H9 (cell line): ENCODE measurements around the gene B4GALNT4. TPM values are rescaled to one million over a fixed set of nuclear protein-coding genes. Genes with fewer than 3 reads are reported as not detected.

Experiments
- DNase-seq: peaks from one replicate; pipeline ENCODE4 v3.0.0-alpha.2; 2017
- H2AFZ ChIP-seq: one replicate; pipeline ENCODE4 v1.6.1; 2013; ENCODE audit warnings: mild to moderate bottlenecking, low read length, control low read depth, moderate library complexity
- H2AK5ac ChIP-seq: 2 replicates; pipeline ENCODE4 v1.6.1; 2013; ENCODE audit warnings: low read length, control low read depth, mixed read lengths; ENCODE audit not compliant: insufficient read length
- H2BK120ac ChIP-seq: one replicate; pipeline ENCODE4 v1.6.1; 2013; ENCODE audit warnings: low read depth, mild to moderate bottlenecking, low read length, control low read depth, inconsistent platforms; ENCODE audit not compliant: poor library complexity, severe bottlenecking
- H2BK12ac ChIP-seq: 2 replicates; pipeline ENCODE4 v1.6.1; 2013; ENCODE audit warnings: low read length, control low read depth, mixed read lengths, low read depth; ENCODE audit not compliant: insufficient read length
- H2BK15ac ChIP-seq: 2 replicates; pipeline ENCODE4 v1.6.1; 2013; ENCODE audit warnings: low read depth, low read length, control low read depth
- H2BK20ac ChIP-seq: one replicate; pipeline ENCODE4 v1.6.1; 2013; ENCODE audit warnings: low read depth, mild to moderate bottlenecking, low read length, control low read depth, inconsistent platforms; ENCODE audit not compliant: poor library complexity, severe bottlenecking
- H2BK5ac ChIP-seq: 2 replicates; pipeline ENCODE4 v1.6.1; 2013; ENCODE audit warnings: low read length, control low read depth, mixed read lengths; ENCODE audit not compliant: insufficient read length
- H3K14ac ChIP-seq: 2 replicates; pipeline ENCODE4 v1.6.1; 2013; ENCODE audit warnings: low read length, control low read depth; ENCODE audit not compliant: insufficient read depth
- H3K18ac ChIP-seq: 2 replicates; pipeline ENCODE4 v1.6.1; 2013; ENCODE audit warnings: low read depth, mild to moderate bottlenecking, mixed read lengths, low read length, control low read depth; ENCODE audit not compliant: insufficient read length
- H3K23ac ChIP-seq: 2 replicates; pipeline ENCODE4 v1.6.1; 2013; ENCODE audit warnings: low read length, control low read depth, mixed read lengths, low read depth; ENCODE audit not compliant: insufficient read length
- H3K23me2 ChIP-seq: 2 replicates; pipeline ENCODE4 v1.6.1; 2013; ENCODE audit warnings: low read depth, mild to moderate bottlenecking, mixed read lengths, low read length, control low read depth; ENCODE audit not compliant: insufficient read length, poor library complexity, severe bottlenecking
- H3K27ac ChIP-seq: 2 replicates; pipeline ENCODE4 v1.5.1; 2013; ENCODE audit warnings: low read length, control low read depth, mixed read lengths, low read depth; ENCODE audit not compliant: insufficient read length
- H3K27me3 ChIP-seq: 2 replicates; pipeline ENCODE4 v1.6.1; 2013; ENCODE audit warnings: low read length, control low read depth, inconsistent platforms; ENCODE audit not compliant: insufficient read depth
- H3K4ac ChIP-seq: 2 replicates; pipeline ENCODE4 v1.6.1; 2013; ENCODE audit warnings: low read depth, mild to moderate bottlenecking, control low read depth, inconsistent platforms, low read length, moderate library complexity
- H3K4me1 ChIP-seq: 2 replicates; pipeline ENCODE4 v1.6.1; 2013; ENCODE audit warnings: low read length, control low read depth, inconsistent platforms; ENCODE audit not compliant: insufficient read depth
- H3K4me2 ChIP-seq: 2 replicates; pipeline ENCODE4 v1.6.1; 2013; ENCODE audit warnings: low read length, control low read depth, mixed read lengths; ENCODE audit not compliant: insufficient read length, insufficient read depth
- H3K56ac ChIP-seq: 2 replicates; pipeline ENCODE4 v1.6.1; 2013; ENCODE audit warnings: low read depth, mild to moderate bottlenecking, mixed read lengths, low read length, control low read depth; ENCODE audit not compliant: insufficient read length
- H3K79me1 ChIP-seq: 2 replicates; pipeline ENCODE4 v1.6.1; 2013; ENCODE audit warnings: low read depth, mild to moderate bottlenecking, moderate library complexity, low read length, control low read depth, inconsistent platforms; ENCODE audit not compliant: insufficient read depth, poor library complexity, severe bottlenecking
- H3K79me2 ChIP-seq: 2 replicates; pipeline ENCODE4 v1.6.1; 2013; ENCODE audit warnings: low read length, control low read depth, inconsistent platforms; ENCODE audit not compliant: insufficient read depth
- H3K9ac ChIP-seq: 2 replicates; pipeline ENCODE4 v1.6.1; 2013; ENCODE audit warnings: low read length, control low read depth, mixed read lengths; ENCODE audit not compliant: insufficient read length; ENCODE audit errors: extremely low read depth
- H3K9me3 ChIP-seq: one replicate; pipeline ENCODE4 v1.6.1; 2013; ENCODE audit warnings: low read depth, low read length, inconsistent platforms; ENCODE audit not compliant: control insufficient read depth
- H3T11ph ChIP-seq: one replicate; pipeline ENCODE4 v1.6.1; 2013; ENCODE audit warnings: mild to moderate bottlenecking, low read length, control low read depth, inconsistent platforms
- H4K20me1 ChIP-seq: one replicate; pipeline ENCODE4 v1.6.1; 2013; ENCODE audit not compliant: control insufficient read depth, insufficient read length, insufficient read depth
- H4K5ac ChIP-seq: 2 replicates; pipeline ENCODE4 v1.6.1; 2013; ENCODE audit warnings: low read depth, mild to moderate bottlenecking, mixed read lengths, low read length, control low read depth; ENCODE audit not compliant: insufficient read length
- H4K8ac ChIP-seq: replicated peaks from 2 replicates; pipeline ENCODE4 v1.6.1; 2013; ENCODE audit warnings: low read length, control low read depth, mixed read lengths, low read depth; ENCODE audit not compliant: insufficient read length
- H4K91ac ChIP-seq: 2 replicates; pipeline ENCODE4 v1.6.1; 2013; ENCODE audit warnings: low read depth, mild to moderate bottlenecking, moderate library complexity, mixed read lengths, low read length, control low read depth; ENCODE audit not compliant: insufficient read length
- H3K27ac Mint-ChIP-seq, 3 experiments: 2 replicates in 2 of 3; 3 replicates in 1 of 3; pipeline ENCODE4 v1.8.0; 2020 to 2021; ENCODE audit warnings: mixed read lengths in 3 of 3, mild to moderate bottlenecking in 1 of 3, moderate library complexity in 1 of 3
- H3K27me3 Mint-ChIP-seq: 2 replicates; pipeline ENCODE4 v1.8.0; 2021; ENCODE audit warnings: low read depth, mild to moderate bottlenecking, moderate library complexity, mixed read lengths
- H3K36me3 Mint-ChIP-seq, 3 experiments: 2 replicates in 2 of 3; 3 replicates in 1 of 3; pipeline ENCODE4 v1.8.0; 2020 to 2021; ENCODE audit warnings: low read depth in 3 of 3, mixed read lengths in 3 of 3; ENCODE audit not compliant: insufficient read depth in 1 of 3
- H3K4me1 Mint-ChIP-seq, 2 experiments: 2 replicates each; pipeline ENCODE4 v1.8.0; 2020; ENCODE audit warnings: mixed read lengths in 2 of 2
- H3K4me3 Mint-ChIP-seq, 2 experiments: 2 replicates in 1 of 2; 3 replicates in 1 of 2; pipeline ENCODE4 v1.8.0; 2020 to 2021; ENCODE audit warnings: mild to moderate bottlenecking in 2 of 2, mixed read lengths in 2 of 2, moderate library complexity in 1 of 2
- H3K9me3 Mint-ChIP-seq, 2 experiments: 2 replicates in 1 of 2; 3 replicates in 1 of 2; pipeline ENCODE4 v1.8.0; 2020; ENCODE audit warnings: mild to moderate bottlenecking in 2 of 2, mixed read lengths in 2 of 2, moderate library complexity in 1 of 2
- CTCF ChIP-seq: fragments of 200-600 bp; sonication (generic); conservative IDR thresholded peaks from 3 replicates; pipeline ENCODE4 v1.8.0; 2021; ENCODE audit warnings: antibody characterized with exemption, mild to moderate bottlenecking
- WGBS: extraction: QIAGEN DNeasy Blood & Tissue Kit; methylation state at CpG from one replicate; pipeline ENCODE4 v1.1.7; 2013; ENCODE audit warnings: missing lambda C conversion rate, low lambda C conversion rate, mixed read lengths; ENCODE audit not compliant: insufficient read length; ENCODE audit errors: extremely low coverage; 5-methylcytosine and 5-hydroxymethylcytosine counted together
- total RNA-seq: library from RNA; stranded (reverse); gene quantifications from 2 replicates; pipeline ENCODE4 v1.2.1, GENCODE V29; 2021

B4GALNT4 gene
- total RNA-seq, 1 experiment from 2014 or later = 105 TPM

GRCh38 chr11:420911-421321 is 51.6 kb downstream of the B4GALNT4 start:
- no peak overlapping the region for H4K8ac ChIP-seq
- no peak overlapping the region for H2BK120ac ChIP-seq
- H3K27me3 ChIP-seq = no peaks in the 10 kb centered on the region; the same call in 1 of the 2 replicates
- no peaks in the 10 kb centered on the region; a peak in 1 of 5 replicates for H3K9me3 Mint-ChIP-seq
- no peak overlapping the region for H3K18ac ChIP-seq
- peaks cover 8 to 10% of the 10 kb centered on the region in 2 experiments for H3K4me1 Mint-ChIP-seq
- H4K20me1 ChIP-seq = peaks cover 4% of the 10 kb centered on the region
- H3K79me2 ChIP-seq = no peaks in the 10 kb centered on the region; the same call in 1 of the 2 replicates
- no peak overlapping the region for H3T11ph ChIP-seq
- no peak overlapping the region for H2BK12ac ChIP-seq
- no peak overlapping the region for H4K5ac ChIP-seq
- H3K4me1 ChIP-seq = no peaks in the 10 kb centered on the region
- peaks cover 10% of the 10 kb centered on the region for H3K23me2 ChIP-seq
- no peak overlapping the region for H3K14ac ChIP-seq
- H3K4ac ChIP-seq = no peak overlapping the region
- no peaks in the 10 kb centered on the region for H3K9me3 ChIP-seq
- H3K23ac ChIP-seq = no peak overlapping the region
- no peak overlapping the region for H3K4me2 ChIP-seq
- H2AFZ ChIP-seq = no peak overlapping the region
- no CpG with 5 or more reads among the region's 21 CpGs for WGBS
- DNase-seq = no peak
- no peak overlapping the region for H2BK5ac ChIP-seq
- TF ChIP-seq CTCF = no peak
- H3K27me3 Mint-ChIP-seq = peaks cover 34% of the 10 kb centered on the region
- no peak overlapping the region for H2BK15ac ChIP-seq
- H3K36me3 Mint-ChIP-seq = no peaks in the 10 kb centered on the region; a peak in 1 of 7 replicates
- H3K56ac ChIP-seq = no peak overlapping the region
- no peak overlapping the region for H2BK20ac ChIP-seq
- H4K91ac ChIP-seq = no peak overlapping the region
- no peak overlapping the region for H3K27ac ChIP-seq
- H3K9ac ChIP-seq = no peak overlapping the region
- H3K27ac Mint-ChIP-seq = no peak overlapping the region
- H2AK5ac ChIP-seq = no peak overlapping the region
- no peak overlapping the region for H3K4me3 Mint-ChIP-seq
- H3K79me1 ChIP-seq = no peaks in the 10 kb centered on the region
